Keratinocyte (primary cell): ENCODE measurements around the gene PBX2. TPM values are rescaled to one million over a fixed set of nuclear protein-coding genes. Genes with fewer than 3 reads are reported as not detected.

ENCODE experiments used
- DNase-seq: peaks from one replicate; pipeline ENCODE4 v3.0.0-alpha.2; 2011; ENCODE audit warnings: low read depth, missing footprints, low spot score
- FAIRE-seq: peaks from 2 replicates; lab custom pipeline; 2011; peaks lifted over from hg19 to GRCh38; lab: Jason Lieb, UNC
- H2AFZ ChIP-seq: 2 replicates; pipeline ENCODE4 v1.6.0; 2012; ENCODE audit warnings: low read length, control low read depth, inconsistent platforms; ENCODE audit not compliant: control insufficient read depth
- H3K27ac ChIP-seq: 2 replicates; pipeline ENCODE4 v1.5.1; 2011; ENCODE audit warnings: low read length; ENCODE audit not compliant: control insufficient read depth, insufficient read depth
- H3K27me3 ChIP-seq: 3 replicates; pipeline ENCODE4 v1.6.0; 2011; ENCODE audit warnings: low read length; ENCODE audit not compliant: control insufficient read depth, insufficient read depth; ENCODE audit errors: extremely low read depth
- H3K36me3 ChIP-seq, 2 experiments: 2 replicates in 1 of 2; 3 replicates in 1 of 2; pipeline ENCODE4 v1.5.1; 2011; ENCODE audit warnings: low read length in 2 of 2, mild to moderate bottlenecking in 1 of 2; ENCODE audit not compliant: control insufficient read depth in 2 of 2, insufficient read depth in 2 of 2; ENCODE audit errors: extremely low read depth in 1 of 2
- H3K4me1 ChIP-seq: 3 replicates; pipeline ENCODE4 v1.5.1; 2011; ENCODE audit warnings: low read length; ENCODE audit not compliant: control insufficient read depth, insufficient read depth; ENCODE audit errors: extremely low read depth
- H3K4me2 ChIP-seq: 3 replicates; pipeline ENCODE4 v1.6.0; 2011; ENCODE audit warnings: low read depth, low read length; ENCODE audit not compliant: control insufficient read depth, insufficient read depth; ENCODE audit errors: extremely low read depth
- H3K4me3 ChIP-seq, 3 experiments: fragments of 200-600 bp in 1 of 3; sonication (generic) in 1 of 3; 2 replicates in 2 of 3; 3 replicates in 1 of 3; pipeline ENCODE4 v1.5.1; 2011 to 2016; ENCODE audit warnings: low read length in 3 of 3, mild to moderate bottlenecking in 3 of 3, control low read depth in 2 of 3, inconsistent platforms in 1 of 3, low read depth in 1 of 3, mixed read lengths in 1 of 3, mixed run types in 1 of 3, moderate library complexity in 1 of 3; ENCODE audit not compliant: control insufficient read depth in 2 of 3, insufficient read depth in 2 of 3; ENCODE audit errors: extremely low read depth in 1 of 3
- H3K79me2 ChIP-seq: 2 replicates; pipeline ENCODE4 v1.6.0; 2012; ENCODE audit warnings: low read length; ENCODE audit not compliant: control insufficient read depth, insufficient read depth
- H3K9ac ChIP-seq: 3 replicates; pipeline ENCODE4 v1.6.0; 2011; ENCODE audit warnings: low read length; ENCODE audit not compliant: control insufficient read depth, insufficient read depth; ENCODE audit errors: extremely low read depth
- H3K9me1 ChIP-seq: 3 replicates; pipeline ENCODE4 v1.6.0; 2011; ENCODE audit warnings: low read length; ENCODE audit not compliant: control insufficient read depth, insufficient read depth; ENCODE audit errors: extremely low read depth
- H3K9me3 ChIP-seq: 2 replicates; pipeline ENCODE4 v1.5.1; 2012; ENCODE audit warnings: low read depth, low read length; ENCODE audit not compliant: control insufficient read depth
- H4K20me1 ChIP-seq: 3 replicates; pipeline ENCODE4 v1.6.0; 2011; ENCODE audit warnings: low read length; ENCODE audit not compliant: control insufficient read depth, insufficient read depth; ENCODE audit errors: extremely low read depth
- EZH2 ChIP-seq: IDR thresholded peaks from one replicate; pipeline ENCODE4 v1.6.1; 2012; ENCODE audit warnings: inconsistent platforms, mild to moderate bottlenecking, low read length, moderate library complexity
- dilution Hi-C: fragments of 300-500 bp; cut with MboI; formaldehyde crosslinking; loops from one replicate; pipeline ENCODE4 v1.7.0; 2020; ENCODE audit warnings: low sequenced_read_pairs; ENCODE audit not compliant: extremely low pct_ligation_motif_present
- polyA plus RNA-seq, 5 experiments: library from polyadenylated mRNA; depleted of rRNA in 3 of 5; stranded (reverse) in 3 of 5; stranded (forward) in 1 of 5; unstranded in 1 of 5; fragments of >200 nt; gene quantifications; 1 replicate in 1 of 5; 2 replicates in 3 of 5; 3 replicates in 1 of 5; pipeline versions ENCODE4 v1.2.1 to v1.2.3, GENCODE V29; 2011 to 2012; ENCODE audit warnings: missing spikeins in 2 of 5, low read depth in 1 of 5, low replicate concordance in 1 of 5
- TF ChIP-seq, protein P1 (sequence below), 3 experiments: IDR thresholded peaks in 1 of 3; conservative IDR thresholded peaks in 1 of 3; optimal IDR thresholded peaks in 1 of 3; 2 replicates in 2 of 3; 3 replicates in 1 of 3; pipeline versions ENCODE3 to v1.5.1; 2011; ENCODE audit warnings: low read length in 3 of 3, mild to moderate bottlenecking in 3 of 3, moderate library complexity in 2 of 3, control low read depth in 1 of 3, inconsistent platforms in 1 of 3; ENCODE audit not compliant: insufficient read depth in 2 of 3; ENCODE audit errors: extremely low read depth in 1 of 3

Gene PBX2
- polyA plus RNA-seq, 1 donor (not counting 4 experiments of a cell fraction or from before 2014, with no cell fraction given), result 43.5 TPM

DNA sequence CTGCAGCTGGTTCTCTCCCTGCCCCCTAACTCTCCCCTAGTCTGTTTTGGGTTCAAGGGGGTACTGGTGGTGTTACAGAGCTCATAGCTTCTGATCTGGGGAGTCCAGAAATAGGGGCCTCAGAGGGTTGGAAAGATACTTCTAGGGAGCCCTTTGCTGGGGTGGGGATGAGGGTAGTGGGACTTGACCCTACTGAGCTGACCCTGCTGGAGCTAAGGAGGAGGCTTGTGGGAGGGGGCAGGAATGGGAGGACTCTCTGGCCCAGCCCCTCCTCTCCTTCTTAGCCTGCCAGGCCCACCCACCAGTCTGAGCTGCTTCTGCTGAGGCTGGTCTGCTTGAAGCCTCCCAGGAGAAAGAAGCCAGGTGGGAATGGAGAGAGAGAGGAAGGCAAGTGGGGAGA, 25.7 kb downstream of the PBX2 start, which contains the start of gene EGFL8:
TSS of gene EGFL8 (plus strand) at position 301 of the 400 bp plus-strand sequence. CDS start 1,571 bp downstream, outside the sequence.
- dilution Hi-C loops, result no loop called here
- DNase-seq (no peak), FAIRE-seq (no peak)

DNA sequence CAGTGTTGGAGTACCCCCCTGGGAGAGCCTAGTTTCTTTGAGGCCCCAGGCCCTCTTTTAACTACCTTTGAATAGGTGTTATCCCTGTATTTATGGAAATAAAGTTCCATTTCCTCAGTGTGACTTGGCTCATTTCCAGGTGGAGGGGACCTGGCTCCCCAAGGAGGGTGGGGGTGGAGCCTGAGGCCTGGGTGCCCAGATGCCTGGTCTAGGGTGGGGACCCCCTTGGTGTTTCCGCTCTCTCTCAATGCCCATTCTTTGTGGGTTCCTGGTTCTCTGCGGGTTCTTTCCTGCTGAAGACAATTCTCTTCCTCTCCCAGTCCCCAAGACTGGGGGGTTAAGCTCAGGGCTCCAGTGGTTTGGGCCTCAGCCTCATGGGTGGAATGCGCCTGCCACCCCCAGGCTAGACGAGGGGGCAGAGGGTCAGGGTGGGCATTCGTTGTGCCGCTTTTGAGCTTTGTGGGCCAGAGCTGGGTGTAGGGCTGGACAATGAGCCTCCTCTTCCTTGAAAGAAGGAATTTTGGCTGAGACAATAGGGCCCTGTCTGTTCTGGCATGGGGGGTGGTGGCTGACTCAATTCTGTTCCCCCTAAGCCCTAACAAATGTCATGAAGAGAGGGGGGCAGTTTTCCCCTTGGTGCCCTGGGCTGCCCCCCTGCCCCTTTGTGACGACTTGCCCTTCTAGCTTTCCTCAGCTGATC, 26.3 kb downstream of the PBX2 start:
- no peak overlapping the region for H3K27ac ChIP-seq
- peaks cover 10 to 13% of the 10 kb centered on the region in 2 experiments for H3K36me3 ChIP-seq
- H4K20me1 ChIP-seq, result no peaks in the 10 kb centered on the region
- FAIRE-seq (no peak), DNase-seq (no peak)
- dilution Hi-C loops, result no loop called here
- TF ChIP-seq, protein P1, sequence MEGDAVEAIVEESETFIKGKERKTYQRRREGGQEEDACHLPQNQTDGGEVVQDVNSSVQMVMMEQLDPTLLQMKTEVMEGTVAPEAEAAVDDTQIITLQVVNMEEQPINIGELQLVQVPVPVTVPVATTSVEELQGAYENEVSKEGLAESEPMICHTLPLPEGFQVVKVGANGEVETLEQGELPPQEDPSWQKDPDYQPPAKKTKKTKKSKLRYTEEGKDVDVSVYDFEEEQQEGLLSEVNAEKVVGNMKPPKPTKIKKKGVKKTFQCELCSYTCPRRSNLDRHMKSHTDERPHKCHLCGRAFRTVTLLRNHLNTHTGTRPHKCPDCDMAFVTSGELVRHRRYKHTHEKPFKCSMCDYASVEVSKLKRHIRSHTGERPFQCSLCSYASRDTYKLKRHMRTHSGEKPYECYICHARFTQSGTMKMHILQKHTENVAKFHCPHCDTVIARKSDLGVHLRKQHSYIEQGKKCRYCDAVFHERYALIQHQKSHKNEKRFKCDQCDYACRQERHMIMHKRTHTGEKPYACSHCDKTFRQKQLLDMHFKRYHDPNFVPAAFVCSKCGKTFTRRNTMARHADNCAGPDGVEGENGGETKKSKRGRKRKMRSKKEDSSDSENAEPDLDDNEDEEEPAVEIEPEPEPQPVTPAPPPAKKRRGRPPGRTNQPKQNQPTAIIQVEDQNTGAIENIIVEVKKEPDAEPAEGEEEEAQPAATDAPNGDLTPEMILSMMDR (optimal IDR thresholded peaks at IDR 0.05 in 1 of 3, IDR thresholded peaks at IDR 0.05 in 1 of 3, conservative IDR thresholded peaks at IDR 0.05 in 1 of 3; ENCODE audit: extremely low read depth in 1 of 3, insufficient read depth in 2 of 3, low read length in 3 of 3), result no peak
- no peak for TF ChIP-seq EZH2
- no peak overlapping the region for H3K4me3 ChIP-seq
- no peak overlapping the region for H3K4me2 ChIP-seq
- no peaks in the 10 kb centered on the region for H3K79me2 ChIP-seq
- H3K9me1 ChIP-seq, result no peaks in the 10 kb centered on the region
- no peaks in the 10 kb centered on the region for H3K4me1 ChIP-seq
- H3K9me3 ChIP-seq, result no peaks in the 10 kb centered on the region
- no peaks in the 10 kb centered on the region for H3K27me3 ChIP-seq
- H3K9ac ChIP-seq, result no peak overlapping the region
- H2AFZ ChIP-seq, result no peak overlapping the region

More for the DNA sequence above, 25.7 kb downstream of the PBX2 start, which contains the start of gene EGFL8:
- no peak within 1 kb of the TSS for H3K9ac ChIP-seq
- no peaks in the 10 kb centered on the region for H3K9me1 ChIP-seq
- no peaks in the 10 kb centered on the region for H3K9me3 ChIP-seq
- no peaks in the 10 kb centered on the region for H3K79me2 ChIP-seq
- no peak within 1 kb of the TSS for H2AFZ ChIP-seq
- no peaks in the 10 kb centered on the region for H4K20me1 ChIP-seq
- H3K4me1 ChIP-seq, result no peaks in the 10 kb centered on the region
- H3K27me3 ChIP-seq, result no peaks in the 10 kb centered on the region
- no peak within 1 kb of the TSS for H3K27ac ChIP-seq
- H3K36me3 ChIP-seq, result peaks cover 11 to 13% of the 10 kb centered on the region in 2 experiments
- no peak within 1 kb of the TSS for H3K4me3 ChIP-seq
- no peak within 1 kb of the TSS for H3K4me2 ChIP-seq
- TF ChIP-seq EZH2, result no peak
- TF ChIP-seq, protein P1 (optimal IDR thresholded peaks at IDR 0.05 in 1 of 3, IDR thresholded peaks at IDR 0.05 in 1 of 3, conservative IDR thresholded peaks at IDR 0.05 in 1 of 3; ENCODE audit: extremely low read depth in 1 of 3, insufficient read depth in 2 of 3, low read length in 3 of 3), result no peak
